Stimulated activated CD8-positive, alpha-beta memory T cell treated with anti-CD3 and anti-CD28 coated beads, Interleukin-2, amount 100 ng/mL, for 48 hours (primary cell): ENCODE measurements around the gene SATB2.

ENCODE experiments used
- DNase-seq, 2 donors: peaks; one replicate each; pipeline ENCODE4 v3.0.0-alpha.2; 2020; ENCODE audit warnings: low read depth in 2 of 2

The SATB2 gene

GRCh38 chr2:199325881-199326280 lies 131.9 kb downstream of the SATB2 start:
- no peak for DNase-seq

GRCh38 chr2:199322151-199322550 lies 135.6 kb downstream of the SATB2 start:
- no peak for DNase-seq

DNA sequence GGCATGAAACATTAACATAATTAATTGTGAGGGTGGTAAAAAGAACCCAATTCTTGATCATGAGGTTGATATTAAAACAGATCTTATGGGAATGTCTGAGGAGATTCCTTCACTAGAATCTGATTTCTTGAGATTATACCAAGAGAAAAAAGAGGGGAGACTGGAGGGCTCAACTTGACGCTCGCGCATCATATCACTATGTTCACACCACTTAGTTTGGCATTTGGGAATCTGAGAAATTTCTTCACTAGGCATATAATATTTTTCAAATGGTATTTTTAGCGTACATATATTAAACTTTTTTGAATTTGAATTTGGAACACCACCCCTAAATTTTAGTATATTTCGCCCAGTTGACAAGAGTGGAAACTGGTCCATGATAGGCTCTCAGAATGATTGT lies 140.1 kb downstream of the SATB2 start:
- DNase-seq = no peak

DNA sequence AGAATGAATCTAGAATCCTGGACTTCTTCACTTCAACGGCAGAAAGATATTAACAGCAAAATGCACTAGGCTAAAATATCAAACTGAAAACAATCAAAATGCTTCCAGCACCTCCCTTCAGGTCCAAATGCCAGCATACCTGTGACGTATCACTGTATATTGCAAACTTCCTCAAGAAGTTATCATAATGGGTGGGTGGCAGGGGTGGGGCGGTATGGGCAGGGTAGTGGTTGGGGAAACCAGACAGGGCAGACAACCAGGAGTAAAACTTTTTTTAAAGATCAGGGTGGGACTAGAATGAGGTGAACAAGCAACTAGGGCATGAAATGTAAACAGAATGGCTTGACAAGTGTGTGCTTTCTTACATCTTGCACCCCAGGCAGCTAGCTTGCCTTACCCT lies 140.9 kb downstream of the SATB2 start:
- DNase-seq = no peak

DNA sequence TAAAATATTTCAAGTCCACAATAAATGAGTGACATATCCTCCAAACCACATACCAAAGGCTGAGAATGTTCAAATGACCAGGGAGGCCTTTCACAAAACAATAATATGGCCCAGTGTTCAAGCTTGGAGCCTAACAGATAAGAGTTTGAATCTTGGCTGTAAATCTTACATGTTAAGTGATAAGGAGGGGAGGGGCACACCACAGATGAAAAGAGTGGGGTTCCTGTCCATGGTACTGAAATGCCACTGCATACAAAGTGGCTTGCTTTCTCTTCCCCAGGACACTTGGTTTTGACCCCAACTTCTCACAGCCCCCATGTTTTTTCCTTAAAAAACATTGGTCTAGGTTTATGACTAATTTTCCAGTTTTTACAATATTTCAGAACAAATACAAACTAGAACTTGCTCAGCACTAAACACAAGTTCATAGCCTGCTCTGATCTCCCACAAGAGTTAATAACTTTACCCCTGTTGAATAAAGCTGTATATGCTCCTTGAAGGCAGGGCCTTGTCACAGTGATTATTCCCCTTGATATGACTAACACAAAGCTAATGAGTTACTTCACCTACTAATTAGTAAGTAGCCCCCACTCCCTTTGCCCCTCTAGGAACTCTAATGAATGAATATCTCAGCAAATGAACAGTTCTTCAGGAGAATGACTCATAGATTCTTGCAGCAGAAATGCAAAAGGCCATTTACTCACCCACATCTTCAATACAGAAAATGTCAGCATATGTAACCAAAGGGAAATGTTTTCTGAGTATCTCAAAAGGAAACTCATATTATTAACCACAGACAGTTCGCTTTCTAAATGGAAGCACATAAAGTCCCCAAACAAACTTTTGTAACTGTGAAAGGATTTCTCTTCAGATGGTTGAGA lies 142.2 kb downstream of the SATB2 start:
- DNase-seq = no peak

DNA sequence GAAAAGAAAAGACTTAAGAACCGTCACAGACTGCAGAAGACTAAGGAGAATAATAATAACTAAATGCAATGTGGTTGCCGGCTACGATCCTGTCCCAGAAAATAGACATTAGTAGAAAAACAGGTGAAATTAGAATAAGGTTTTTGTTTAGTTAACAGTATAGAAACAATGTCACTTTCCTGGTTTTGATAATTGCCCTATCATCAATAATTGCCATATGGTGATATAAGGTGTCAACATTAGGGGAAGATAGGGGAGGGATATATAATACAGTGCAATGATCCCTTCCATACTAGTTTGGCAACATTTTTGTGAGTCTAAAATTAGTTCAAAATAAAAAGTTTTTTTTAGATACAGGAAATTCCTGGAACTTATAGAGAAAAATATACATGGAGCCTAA lies 144.8 kb downstream of the SATB2 start:
- no peak for DNase-seq

- no peak for DNase-seq
These were observed 146.8 kb downstream of the SATB2 start for GRCh38 chr2:199310771-199311585.

GRCh38 chr2:199309973-199310372 lies 147.8 kb downstream of the SATB2 start:
- DNase-seq = no peak

DNA sequence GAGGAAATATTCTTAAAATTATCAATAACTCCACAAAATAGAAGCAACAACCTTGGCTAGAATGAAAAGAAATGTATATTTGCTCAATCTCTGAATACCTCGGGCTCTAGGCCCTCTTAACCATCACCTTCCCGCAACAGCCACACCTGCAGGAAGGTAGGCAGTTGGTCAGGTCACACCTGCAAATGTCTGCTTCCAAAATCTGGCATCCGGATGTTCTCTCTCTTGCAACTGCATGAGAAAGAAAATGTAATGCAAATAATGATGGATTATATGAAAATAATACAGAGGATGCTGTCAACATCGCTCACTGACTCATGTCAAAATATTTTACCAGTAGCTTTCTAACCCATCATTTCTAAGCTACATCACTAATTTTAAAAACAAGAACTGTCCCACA lies 148.3 kb downstream of the SATB2 start:
- no peak for DNase-seq

GRCh38 chr2:199308567-199308966 lies 149.2 kb downstream of the SATB2 start:
- DNase-seq = no peak

DNA sequence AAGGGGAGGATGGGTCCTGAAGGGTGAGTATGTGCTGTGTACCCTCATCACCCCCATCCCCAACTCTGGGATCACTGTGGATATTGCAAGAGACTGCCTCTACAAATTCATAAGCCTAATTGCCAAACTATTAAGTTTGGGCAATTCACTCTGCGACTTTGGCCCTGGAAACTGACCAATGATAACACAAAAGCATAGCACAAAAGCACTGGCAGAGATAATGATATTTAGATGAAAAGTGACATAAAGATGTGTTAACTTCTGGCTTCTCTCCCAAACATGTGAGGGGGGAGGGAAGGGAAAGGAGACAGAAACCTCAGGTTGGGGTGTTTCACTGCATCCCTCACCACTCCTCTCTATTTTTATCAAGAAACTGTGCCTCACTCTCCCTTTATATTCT lies 150.3 kb downstream of the SATB2 start:
- DNase-seq = no peak

- no peak for DNase-seq
These were observed 151.6 kb downstream of the SATB2 start for GRCh38 chr2:199306116-199306515.

DNA sequence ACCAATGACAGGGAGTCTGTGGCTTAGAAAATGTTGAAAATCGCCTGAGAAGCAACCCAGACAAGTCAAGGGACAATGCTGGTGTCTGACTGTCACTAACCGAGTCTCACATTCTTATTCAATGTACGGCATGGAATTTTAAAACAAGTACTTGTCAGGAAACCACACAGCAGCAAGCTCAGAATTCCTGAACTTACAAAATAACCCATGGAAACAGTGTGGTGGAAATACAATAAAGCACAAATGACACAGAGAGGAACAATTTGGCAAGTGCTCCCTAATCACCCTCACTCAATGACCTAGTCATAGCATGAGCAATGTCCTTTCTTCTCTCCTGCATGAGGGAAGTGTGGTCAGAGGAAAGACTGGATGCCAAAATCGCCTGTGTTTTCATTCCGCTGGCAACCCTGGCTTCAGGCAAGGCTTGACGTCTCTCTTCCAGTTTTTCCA lies 154.0 kb downstream of the SATB2 start:
- no peak for DNase-seq

DNA sequence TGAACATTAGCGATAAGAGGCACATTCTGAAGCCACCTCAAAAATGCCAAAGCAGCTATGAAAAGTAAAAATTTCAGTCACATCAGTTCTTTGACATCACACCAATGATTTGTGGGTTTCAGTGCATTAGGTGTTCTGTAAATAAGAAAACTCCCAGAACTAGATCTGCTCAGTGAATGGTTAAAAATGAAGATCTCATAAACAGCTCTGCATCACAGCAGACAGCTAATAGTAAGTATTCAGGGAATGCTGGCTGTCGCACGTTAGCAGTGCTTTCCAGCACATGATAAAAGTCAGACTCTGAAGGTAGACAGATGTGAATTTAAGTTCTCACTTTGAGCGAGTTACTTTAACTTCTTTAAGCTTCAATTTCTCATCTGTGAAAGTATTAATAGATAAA lies 154.9 kb downstream of the SATB2 start:
- DNase-seq = no peak

DNA sequence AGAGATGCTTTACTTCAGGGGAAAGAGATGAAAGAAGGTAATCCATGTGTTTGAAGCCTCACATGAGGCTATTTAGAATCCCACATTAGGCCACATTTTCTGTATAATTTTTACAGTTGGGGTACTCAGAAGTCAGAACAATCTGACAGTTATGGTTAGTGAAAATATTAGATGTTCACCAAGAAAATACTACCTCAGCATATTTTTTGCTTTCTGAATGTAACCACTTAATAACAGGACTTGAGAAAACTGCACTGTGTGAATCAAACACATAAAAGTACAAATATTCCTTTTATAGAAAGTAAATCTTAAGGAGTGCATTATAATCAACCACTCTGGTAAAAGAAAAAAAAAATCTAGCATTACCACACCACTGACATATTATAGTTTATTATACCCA lies 169.3 kb downstream of the SATB2 start:
- DNase-seq = no peak

- no peak for DNase-seq
These were observed 175.4 kb downstream of the SATB2 start for GRCh38 chr2:199282309-199282708.

DNA sequence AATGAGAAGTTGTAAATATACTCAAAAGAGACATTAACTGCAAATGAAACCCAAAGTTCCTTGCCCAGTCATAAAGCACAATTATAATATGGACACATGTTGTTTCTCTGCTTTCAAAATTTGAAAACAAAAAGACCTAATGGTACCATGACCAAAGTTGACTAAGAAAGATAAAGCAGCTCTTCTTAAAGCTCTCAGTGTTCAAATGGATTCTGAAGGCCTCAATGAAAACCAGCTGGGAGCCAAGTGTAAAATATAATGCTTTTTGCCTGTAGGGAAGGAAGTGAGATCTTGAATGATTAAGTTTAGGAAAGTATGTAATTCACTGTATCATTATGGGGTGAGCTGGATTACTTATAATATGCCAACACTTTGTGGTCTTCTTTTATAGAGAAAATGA lies 178.6 kb downstream of the SATB2 start:
- DNase-seq = no peak

DNA sequence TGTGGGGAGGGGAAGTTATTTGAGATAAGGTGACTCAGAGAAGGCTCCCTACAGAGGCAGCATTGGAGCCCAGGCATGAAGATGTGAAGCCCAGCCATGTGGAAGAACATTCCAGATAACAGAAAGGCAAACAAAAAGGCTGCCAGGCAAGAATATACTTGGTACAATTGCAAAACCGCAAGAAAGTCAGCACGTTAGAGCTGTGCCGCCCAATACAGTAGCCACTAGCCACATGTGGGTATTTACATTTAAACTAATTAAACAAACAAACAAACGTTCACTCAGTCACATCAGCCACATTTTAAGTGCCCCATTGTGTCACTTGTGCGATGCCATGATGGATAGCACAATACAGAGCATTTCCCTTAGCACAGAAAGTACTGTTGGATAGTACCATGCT lies 179.6 kb downstream of the SATB2 start:
- no peak for DNase-seq

DNA sequence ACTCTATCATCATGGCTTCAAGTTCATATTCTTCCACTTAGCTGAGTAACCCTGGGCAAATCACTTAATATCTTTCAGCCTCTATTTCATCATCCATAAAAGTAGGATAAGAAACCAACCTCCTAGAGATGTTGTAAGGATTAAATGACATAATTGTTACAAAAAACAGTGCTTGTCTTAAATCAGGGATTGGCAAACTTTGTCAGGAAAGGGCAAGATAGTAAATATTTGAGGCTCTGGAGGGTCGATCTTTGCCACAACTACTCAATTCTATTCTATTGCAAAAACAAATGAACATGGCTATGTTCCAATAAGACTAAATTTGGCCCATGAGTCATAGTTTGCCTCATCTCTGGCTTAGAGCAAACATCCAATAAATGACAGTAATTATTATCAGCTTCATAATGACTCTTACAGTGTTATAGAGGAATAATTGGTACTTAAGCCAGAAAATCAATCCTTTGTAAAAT lies 184.7 kb downstream of the SATB2 start:
- DNase-seq = no peak

GRCh38 chr2:199261936-199262335 lies 195.8 kb downstream of the SATB2 start:
- DNase-seq = no peak

GRCh38 chr2:199261239-199261638 lies 196.5 kb downstream of the SATB2 start:
- DNase-seq = no peak

- DNase-seq = no peak
These were observed 198.1 kb downstream of the SATB2 start for GRCh38 chr2:199259671-199260070.

- DNase-seq = no peak
These were observed 199.4 kb downstream of the SATB2 start for GRCh38 chr2:199258291-199258690.
